Measurements from ENCODE around the gene DYNLT2B. TPM values are rescaled to one million over a fixed set of nuclear protein-coding genes. Genes with fewer than 3 reads are reported as not detected.
A peak's percentile ranks its signal among the peaks of the same experiment; 100 is the strongest.
"Not testable (repeated sequence)": the region's sequence is repeated elsewhere in the genome, so short reads cannot be mapped to it uniquely, and the experiment has no call there.

Gene DYNLT2B
- total and polyA plus RNA-seq, 2 experiments from 2014 or later: 10.9 to 23.5 TPM

- not testable (repeated sequence) for H3K36me3 ChIP-seq (replicated peaks; ENCODE audit: insufficient read depth, low read depth); H3K9me2 ChIP-seq (replicated peaks; ENCODE audit: insufficient read depth); H4K20me1 ChIP-seq (ENCODE audit: insufficient read depth, poor library complexity, severe bottlenecking); DNase-seq (ENCODE audit: low spot score); H3K4me1 ChIP-seq (ENCODE audit: insufficient read depth); H3K27me3 ChIP-seq; H3K79me2 ChIP-seq; H3K9me3 ChIP-seq (ENCODE audit: low read depth)
- Histone ChIP-seq H3K4me2 (peak overlapping the region; percentile 83), H2AFZ (peak overlapping the region; percentile 97), H3K4me3 (peak overlapping the region; percentile 96), H3K27ac (peak overlapping the region; percentile 99)
- 8% methylated on average over 13 of the region's 17 CpGs for WGBS (ENCODE audit: low lambda C conversion rate, missing lambda C conversion rate)
These were observed 997 bp downstream of the DYNLT2B start for GRCh38 chr3:196316799-196317686.

- no peak overlapping the region for H2AFZ ChIP-seq
- 100% methylated on average over 1 of the region's 1 CpG for WGBS (ENCODE audit: low lambda C conversion rate, missing lambda C conversion rate)
These were observed 2.2 kb downstream of the DYNLT2B start for GRCh38 chr3:196315821-196316220.

GRCh38 chr3:196314597-196314996 is 3.4 kb downstream of the DYNLT2B start:
- no peaks in the 10 kb centered on the region for H3K27me3 ChIP-seq
- no peaks in the 10 kb centered on the region for H3K9me3 ChIP-seq (ENCODE audit: low read depth)
- no peaks in the 10 kb centered on the region for H4K20me1 ChIP-seq (ENCODE audit: insufficient read depth, poor library complexity, severe bottlenecking)
- no peaks in the 10 kb centered on the region for H3K36me3 ChIP-seq (replicated peaks; ENCODE audit: insufficient read depth, low read depth)
- DNase-seq (ENCODE audit: low spot score): no peak
- TF ChIP-seq EZH2phosphoT487 (IDR thresholded peaks at IDR 0.05; ENCODE audit: low read depth, severe bottlenecking, unreplicated experiment): no peak
- no peak for TF ChIP-seq EZH2 (IDR thresholded peaks at IDR 0.05; ENCODE audit: borderline replicate concordance)
- no peak for TF ChIP-seq CTCF (IDR thresholded peaks at IDR 0.05; ENCODE audit: poor library complexity)
- H3K4me2 ChIP-seq: no peak overlapping the region
- WGBS (ENCODE audit: low lambda C conversion rate, missing lambda C conversion rate): 100% methylated on average over 3 of the region's 3 CpGs
- H3K9me2 ChIP-seq (replicated peaks; ENCODE audit: insufficient read depth): no peaks in the 10 kb centered on the region
- H3K27ac ChIP-seq: no peak overlapping the region
- H2AFZ ChIP-seq: no peak overlapping the region
- H3K79me2 ChIP-seq: peaks cover 6% of the 10 kb centered on the region
- H3K4me3 ChIP-seq: no peak overlapping the region
- no peaks in the 10 kb centered on the region for H3K4me1 ChIP-seq (ENCODE audit: insufficient read depth)

More at GRCh38 chr3:196315821-196316220, 2.2 kb downstream of the DYNLT2B start:
- no peaks in the 10 kb centered on the region for H4K20me1 ChIP-seq (ENCODE audit: insufficient read depth, poor library complexity, severe bottlenecking)
- no peak for TF ChIP-seq EZH2 (IDR thresholded peaks at IDR 0.05; ENCODE audit: borderline replicate concordance)
- no peak for TF ChIP-seq CTCF (IDR thresholded peaks at IDR 0.05; ENCODE audit: poor library complexity)
- no peak for TF ChIP-seq EZH2phosphoT487 (IDR thresholded peaks at IDR 0.05; ENCODE audit: low read depth, severe bottlenecking, unreplicated experiment)
- peaks cover 6% of the 10 kb centered on the region for H3K79me2 ChIP-seq
- no peaks in the 10 kb centered on the region for H3K27me3 ChIP-seq
- H3K9me3 ChIP-seq (ENCODE audit: low read depth): no peaks in the 10 kb centered on the region
- H3K27ac ChIP-seq: no peak overlapping the region
- H3K4me3 ChIP-seq: no peak overlapping the region
- no peaks in the 10 kb centered on the region for H3K4me1 ChIP-seq (ENCODE audit: insufficient read depth)
- no peaks in the 10 kb centered on the region for H3K9me2 ChIP-seq (replicated peaks; ENCODE audit: insufficient read depth)
- DNase-seq (ENCODE audit: low spot score): no peak
- no peak overlapping the region for H3K4me2 ChIP-seq
- no peaks in the 10 kb centered on the region for H3K36me3 ChIP-seq (replicated peaks; ENCODE audit: insufficient read depth, low read depth)

GRCh38 chr3:196314086-196314485 is 4.0 kb downstream of the DYNLT2B start:
- DNase-seq (ENCODE audit: low spot score); H3K4me2 ChIP-seq: not testable (repeated sequence)

GRCh38 chr3:196302960-196303359 is 15.1 kb downstream of the DYNLT2B start:
- not testable (repeated sequence) for H3K9me2 ChIP-seq (replicated peaks; ENCODE audit: insufficient read depth); H3K27me3 ChIP-seq; H3K79me2 ChIP-seq; H2AFZ ChIP-seq; H4K20me1 ChIP-seq (ENCODE audit: insufficient read depth, poor library complexity, severe bottlenecking); H3K4me2 ChIP-seq; H3K27ac ChIP-seq; H3K4me1 ChIP-seq (ENCODE audit: insufficient read depth); H3K4me3 ChIP-seq; H3K9me3 ChIP-seq (ENCODE audit: low read depth); H3K36me3 ChIP-seq (replicated peaks; ENCODE audit: insufficient read depth, low read depth); DNase-seq (ENCODE audit: low spot score)
- WGBS (ENCODE audit: low lambda C conversion rate, missing lambda C conversion rate): 95% methylated on average over 7 of the region's 8 CpGs

More at GRCh38 chr3:196314086-196314485, 4.0 kb downstream of the DYNLT2B start:
- 90% methylated on average over 7 of the region's 7 CpGs for WGBS (ENCODE audit: low lambda C conversion rate, missing lambda C conversion rate)
- H3K9me3 ChIP-seq (ENCODE audit: low read depth); H3K27me3 ChIP-seq; H3K4me1 ChIP-seq (ENCODE audit: insufficient read depth); H3K9me2 ChIP-seq (replicated peaks; ENCODE audit: insufficient read depth); H3K4me3 ChIP-seq; H4K20me1 ChIP-seq (ENCODE audit: insufficient read depth, poor library complexity, severe bottlenecking); H3K27ac ChIP-seq; H3K36me3 ChIP-seq (replicated peaks; ENCODE audit: insufficient read depth, low read depth); H2AFZ ChIP-seq; H3K79me2 ChIP-seq: not testable (repeated sequence)

- not testable (repeated sequence) for H4K20me1 ChIP-seq (ENCODE audit: insufficient read depth, poor library complexity, severe bottlenecking); H2AFZ ChIP-seq; H3K27ac ChIP-seq; H3K4me1 ChIP-seq (ENCODE audit: insufficient read depth); DNase-seq (ENCODE audit: low spot score); H3K36me3 ChIP-seq (replicated peaks; ENCODE audit: insufficient read depth, low read depth); H3K9me3 ChIP-seq (ENCODE audit: low read depth); H3K4me2 ChIP-seq; H3K79me2 ChIP-seq; H3K9me2 ChIP-seq (replicated peaks; ENCODE audit: insufficient read depth); H3K27me3 ChIP-seq; H3K4me3 ChIP-seq
- 97% methylated on average over 8 of the region's 10 CpGs for WGBS (ENCODE audit: low lambda C conversion rate, missing lambda C conversion rate)
These were observed 15.5 kb downstream of the DYNLT2B start for GRCh38 chr3:196302551-196302950.
